SH-SY5Y (cell line): Measurements from ENCODE around the gene HIRA.

Source experiments
- GATA2 ChIP-seq: IDR thresholded peaks from 2 replicates; pipeline ENCODE4 v1.6.1; 2011; ENCODE audit warnings: mild to moderate bottlenecking, low read depth, low read length
- GATA3 ChIP-seq: IDR thresholded peaks from 2 replicates; pipeline ENCODE4 v1.6.1; 2011; ENCODE audit warnings: low read depth, mild to moderate bottlenecking, low read length, moderate library complexity

Gene HIRA

DNA sequence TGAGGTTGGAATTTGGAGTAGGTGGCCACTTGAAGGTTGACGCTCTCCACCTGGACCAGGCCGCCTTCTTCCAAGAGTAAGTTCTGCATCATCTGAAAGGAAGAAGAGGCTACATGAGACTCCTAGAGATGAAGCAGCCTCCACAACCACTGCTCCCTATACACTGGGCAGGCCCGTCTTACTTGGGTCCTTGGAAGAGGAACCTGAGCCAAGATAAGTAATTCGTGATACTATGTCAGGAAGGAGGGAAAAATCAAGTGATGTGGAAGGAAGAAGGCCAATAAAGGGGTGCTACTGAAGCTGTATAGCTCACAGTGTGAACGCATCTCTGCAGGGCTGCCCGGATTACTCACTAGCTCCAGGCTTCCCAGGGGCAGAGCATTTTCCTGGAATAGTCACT, 36.4 kb upstream of the HIRA start:
- TF ChIP-seq GATA2, result no peak
- TF ChIP-seq GATA3, result no peak

DNA sequence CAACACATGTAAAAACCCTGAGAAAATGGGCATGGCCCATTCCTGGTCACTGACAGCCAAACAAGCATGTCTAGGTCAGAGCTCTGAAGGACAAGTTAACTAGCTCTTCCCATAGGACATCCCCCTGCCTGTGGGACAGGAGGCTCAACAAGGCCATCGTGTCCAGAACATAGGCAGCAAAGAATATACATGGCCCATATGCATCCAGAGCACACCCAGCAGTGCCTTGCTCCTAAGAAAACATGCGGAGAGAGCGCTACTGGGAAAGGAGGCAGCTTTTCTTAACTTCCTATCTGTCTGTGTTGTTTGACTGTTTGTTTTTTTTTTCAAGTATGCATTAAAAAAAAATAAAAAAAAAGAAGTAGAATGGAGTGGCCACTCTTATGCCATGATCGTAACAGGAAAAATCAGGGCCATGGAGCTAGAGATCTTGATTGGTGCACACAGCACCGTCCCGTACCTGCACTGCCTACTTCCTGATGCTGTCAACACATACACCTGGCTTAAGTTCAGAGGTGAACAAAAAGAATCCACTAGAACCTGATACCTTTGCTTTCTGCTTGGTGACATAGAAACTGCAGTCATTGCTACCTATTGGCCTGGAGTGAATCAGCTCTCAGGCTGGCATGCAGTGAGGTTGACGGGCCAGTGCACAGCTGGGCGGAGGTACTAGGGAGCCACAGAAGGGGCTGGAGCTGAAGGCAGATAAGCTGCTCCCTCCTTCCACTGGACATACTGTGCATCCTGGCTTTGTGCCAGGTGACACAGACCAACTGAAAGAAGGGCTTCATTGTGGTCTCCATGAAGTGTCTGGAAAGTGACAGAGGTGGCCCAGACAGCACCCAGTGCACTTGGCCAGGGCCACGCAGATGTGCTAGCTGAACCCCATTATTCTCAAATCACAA, 35.6 kb upstream of the HIRA start:
- TF ChIP-seq GATA3 (no peak), GATA2 (no peak)

DNA sequence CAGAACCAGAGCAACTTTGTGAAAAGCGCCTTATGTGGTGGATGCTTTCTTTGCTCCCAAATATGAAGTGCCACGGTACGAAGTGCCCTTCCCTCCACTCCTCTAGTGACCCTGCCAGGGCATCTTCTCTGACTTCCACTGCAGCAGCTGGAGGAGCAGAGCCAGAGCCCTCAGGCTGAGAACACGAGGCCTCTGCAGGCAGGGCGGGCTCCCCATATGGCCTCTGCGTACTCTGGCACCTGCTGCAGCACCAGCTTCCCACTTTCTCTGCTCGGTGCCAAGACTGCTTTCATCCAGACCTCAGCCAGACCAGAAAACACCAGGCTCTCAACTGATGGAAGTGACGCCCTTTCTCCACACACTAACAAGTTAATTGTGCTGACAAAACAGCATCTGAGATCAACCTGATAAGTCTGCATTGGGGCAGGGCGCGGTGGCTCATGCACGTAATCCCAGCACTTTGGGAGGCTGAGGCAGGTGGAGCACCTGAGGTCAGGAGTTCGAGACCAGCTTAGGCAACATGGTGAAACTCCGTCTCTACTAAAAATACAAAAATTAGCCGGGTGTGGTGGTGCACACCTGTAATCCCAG, 34.7 kb upstream of the HIRA start:
- TF ChIP-seq GATA3 (no peak), GATA2 (no peak)

DNA sequence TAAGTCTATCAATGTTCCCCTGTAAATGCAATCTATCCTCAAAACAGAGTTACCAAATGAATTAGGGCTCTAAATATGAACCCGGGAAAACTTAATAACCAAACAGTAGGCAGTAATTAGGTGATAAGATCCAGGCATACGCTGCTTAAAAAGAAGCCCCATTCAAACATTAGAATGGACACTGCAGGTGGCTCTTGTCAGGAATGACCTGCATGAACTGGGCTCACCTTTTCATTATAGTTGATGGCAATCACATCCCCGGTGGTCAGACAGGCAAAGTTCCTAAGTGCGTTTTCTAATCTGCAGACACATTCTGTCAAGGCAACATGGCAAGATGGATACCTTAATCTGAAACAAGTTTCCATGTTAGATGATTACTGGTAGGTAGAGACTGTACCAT, 33.4 kb upstream of the HIRA start:
- TF ChIP-seq GATA2, result no peak

DNA sequence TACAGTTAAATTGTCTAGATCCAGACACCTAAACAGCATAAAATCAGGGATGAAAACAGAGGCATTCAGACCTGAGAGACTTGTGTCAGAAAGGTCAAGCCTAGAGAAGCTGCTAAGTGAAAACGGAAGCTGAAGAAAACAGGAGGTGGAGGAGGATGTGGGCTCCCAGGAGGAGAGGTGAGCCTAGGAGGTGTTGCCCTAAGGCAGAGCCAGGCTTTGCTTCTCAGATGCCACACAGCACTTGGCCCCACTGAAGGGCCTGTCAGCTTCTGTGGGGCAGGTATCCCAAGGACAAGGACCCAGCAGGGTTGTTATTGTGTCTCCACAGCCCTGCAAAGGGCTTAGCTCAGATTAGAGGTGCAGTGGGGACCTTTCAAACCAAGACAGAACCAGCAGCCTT, 33.0 kb upstream of the HIRA start:
- TF ChIP-seq GATA3, result no peak
- no peak for TF ChIP-seq GATA2

DNA sequence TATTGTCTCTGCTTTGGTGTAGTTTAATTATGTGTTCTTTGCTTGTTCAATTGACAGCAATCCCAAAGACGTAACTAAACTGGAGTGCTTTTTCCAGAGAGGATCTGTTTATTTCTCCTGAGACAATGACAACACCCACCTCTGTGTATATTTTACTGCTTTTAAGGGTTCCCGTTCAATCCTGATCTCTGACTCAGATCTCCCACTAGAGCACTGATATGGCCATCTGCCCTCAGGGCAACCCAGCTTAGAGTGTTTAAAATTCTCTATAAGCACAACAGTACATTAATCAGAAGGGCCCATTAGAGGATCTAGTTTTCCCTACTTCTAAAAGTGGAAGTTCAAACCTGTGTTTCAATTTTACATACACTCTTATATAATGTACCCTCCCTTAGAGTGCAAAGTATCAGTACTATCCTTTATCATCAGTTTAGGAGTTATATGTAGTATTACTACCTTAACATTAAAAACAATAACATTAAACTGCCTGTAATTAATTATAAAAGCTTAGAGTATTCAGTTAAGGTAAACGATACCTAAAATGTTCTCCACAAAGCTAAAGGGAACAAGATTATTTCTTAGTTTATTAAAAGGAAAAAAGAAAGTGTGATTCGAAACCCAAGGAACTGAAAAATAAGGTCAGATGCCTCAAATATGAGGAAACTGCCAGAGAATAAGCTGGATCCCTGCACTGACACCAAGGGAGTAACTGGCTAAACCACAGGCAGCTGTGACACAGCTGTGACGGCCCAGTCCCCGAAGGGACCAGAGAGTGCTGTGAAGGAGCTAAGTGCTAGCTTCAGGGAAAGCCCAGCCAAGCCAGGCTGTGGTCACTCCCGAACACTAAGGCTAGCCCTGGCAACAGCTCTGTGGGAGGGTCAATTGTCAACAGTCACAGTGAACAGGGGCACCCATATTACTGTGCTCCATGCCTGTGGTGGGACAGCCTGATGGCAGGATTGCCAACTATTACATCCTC, 32.2 kb upstream of the HIRA start:
- TF ChIP-seq GATA2 (no peak), GATA3 (no peak)

DNA sequence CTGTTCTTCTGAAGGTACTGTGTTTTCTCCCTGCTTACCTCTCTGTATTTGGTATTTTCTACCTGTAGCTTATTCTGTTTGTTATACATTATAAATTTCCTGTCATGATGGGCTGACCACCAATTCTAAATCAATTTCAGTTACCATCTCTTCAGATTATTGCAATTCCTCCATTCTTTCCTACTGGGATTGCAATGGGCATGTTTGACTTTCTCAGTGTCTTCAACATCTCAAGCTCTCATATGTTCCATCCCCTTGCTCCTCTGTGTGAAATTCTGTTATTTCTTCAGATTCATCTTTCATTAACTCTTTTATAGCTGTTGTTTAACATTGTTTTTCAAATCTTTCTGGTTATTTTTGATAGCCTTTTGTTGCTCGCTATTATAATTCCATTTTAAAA, 31.5 kb upstream of the HIRA start:
- TF ChIP-seq GATA3 (no peak), GATA2 (no peak)

DNA sequence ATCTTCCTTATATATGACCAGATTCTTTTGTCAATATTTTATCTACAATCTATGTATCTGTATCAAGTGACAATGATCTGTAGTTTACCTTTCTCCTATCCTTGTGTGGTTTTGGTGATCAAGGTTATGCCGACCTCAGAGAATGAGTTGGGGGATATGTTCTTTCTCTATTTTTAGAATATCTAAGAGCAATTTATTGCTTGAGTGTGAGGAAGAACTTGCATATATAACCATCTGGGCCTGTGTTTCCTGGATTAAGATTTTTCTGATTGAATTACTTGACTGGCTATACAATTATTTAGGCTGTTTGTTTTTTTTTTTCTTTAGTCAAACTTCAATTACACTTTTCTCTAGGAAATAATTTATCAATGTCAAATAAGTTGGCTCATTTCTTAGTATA, 30.0 kb upstream of the HIRA start:
- TF ChIP-seq GATA2 (no peak), GATA3 (no peak)

DNA sequence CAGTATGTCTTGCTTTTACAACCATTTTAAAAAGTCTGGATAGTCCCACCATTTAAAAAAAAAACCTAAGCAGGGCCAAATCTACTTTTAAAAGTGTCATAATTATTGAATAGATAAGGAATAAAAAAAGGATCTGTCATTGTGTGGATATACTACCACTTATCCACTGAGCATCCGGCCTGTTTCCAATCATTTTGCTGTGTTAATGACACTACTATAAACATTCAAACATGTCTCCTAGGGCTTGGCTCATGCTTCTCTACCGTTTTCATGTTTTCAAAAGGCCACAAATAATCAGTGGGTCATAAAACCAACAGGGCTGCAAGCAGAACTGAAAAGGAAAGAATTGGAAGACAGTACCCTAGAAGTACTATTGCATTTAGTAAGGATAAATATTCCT, 28.5 kb upstream of the HIRA start:
- TF ChIP-seq GATA3, result no peak
- TF ChIP-seq GATA2, result no peak

DNA sequence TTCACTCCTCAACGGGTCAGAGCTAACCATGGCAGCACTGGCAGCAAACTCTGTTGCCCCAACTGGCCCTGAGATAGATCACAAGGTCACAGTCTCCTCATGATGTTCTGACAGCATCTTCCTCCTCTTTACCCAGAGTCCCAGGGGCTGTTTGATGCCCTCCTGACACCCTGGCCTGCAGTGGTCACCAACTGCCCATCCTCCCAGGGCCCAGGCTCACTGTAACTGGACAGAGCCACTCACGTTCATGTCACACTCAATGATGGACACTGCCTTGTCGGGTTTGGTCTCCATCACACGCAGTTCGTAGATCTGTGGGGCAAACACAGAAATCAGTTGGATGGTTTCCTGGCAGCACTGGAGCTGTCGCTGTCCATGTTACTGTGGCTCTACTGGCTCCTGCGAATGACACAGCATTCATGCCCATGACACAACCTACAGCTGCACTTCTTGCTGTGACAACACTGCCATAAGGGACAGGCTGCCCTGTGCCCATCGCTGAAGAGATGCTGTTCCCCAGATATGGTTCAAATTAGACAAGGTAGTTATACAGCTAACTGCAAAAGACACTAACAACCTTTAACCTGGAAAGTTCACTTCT, 26.4 kb upstream of the HIRA start:
- TF ChIP-seq GATA3 (no peak), GATA2 (no peak)

DNA sequence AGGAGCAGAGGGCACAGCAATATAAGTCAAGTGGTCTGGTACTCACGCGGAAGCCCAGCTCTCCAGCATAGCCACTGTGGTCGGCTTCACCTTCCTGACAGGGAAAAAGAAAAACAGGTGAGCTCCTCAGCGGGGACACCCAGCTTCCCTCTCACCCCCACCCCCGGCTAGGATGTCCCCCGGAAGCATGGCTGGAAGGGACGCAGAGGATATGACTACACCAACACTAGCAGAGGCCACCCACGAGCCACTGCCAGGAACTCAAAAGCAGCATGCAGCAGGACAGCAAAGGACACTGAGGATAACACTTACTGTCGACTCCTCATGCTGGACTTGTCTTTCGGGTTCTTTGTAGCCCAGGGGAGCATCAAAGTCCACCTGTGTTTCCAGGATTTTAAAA, 25.0 kb upstream of the HIRA start:
- TF ChIP-seq GATA2 (no peak), GATA3 (no peak)

DNA sequence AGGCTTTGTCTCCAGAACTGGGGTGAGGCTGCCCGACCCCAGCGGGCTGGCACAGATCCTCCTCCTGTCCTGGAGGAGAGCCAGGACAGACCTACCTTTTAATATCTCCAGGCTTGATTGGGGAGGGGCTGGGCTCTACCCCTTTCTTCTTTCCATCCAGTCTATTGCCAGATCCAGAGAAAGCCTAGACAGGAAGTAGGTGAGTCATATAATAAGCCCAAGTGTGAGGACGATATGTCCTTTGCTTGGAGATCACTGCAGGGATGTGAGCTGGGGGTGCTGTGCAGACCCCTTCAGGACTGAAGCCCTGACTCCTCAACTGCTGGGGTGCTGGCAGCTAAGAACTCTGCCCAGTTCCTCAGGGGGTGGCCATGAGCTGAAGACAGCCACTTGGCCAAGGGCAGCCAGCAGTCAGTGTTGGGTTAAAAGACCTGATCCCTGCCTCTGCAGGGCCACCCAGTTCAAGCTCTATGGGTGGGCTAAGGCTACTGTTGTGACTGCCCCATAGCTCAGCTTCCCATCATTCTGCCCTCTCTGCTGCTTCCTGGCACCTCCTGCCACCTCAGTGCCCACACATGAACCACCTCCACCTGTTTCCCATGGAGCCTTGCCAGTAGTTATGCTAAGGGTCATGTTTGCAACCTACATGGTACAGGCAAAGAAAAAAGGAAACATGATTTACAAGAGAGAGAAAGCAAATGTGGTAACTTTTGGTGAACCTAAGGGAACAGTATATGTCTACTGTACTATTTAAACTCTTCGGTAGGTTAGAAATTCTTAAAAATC, 24.2 kb upstream of the HIRA start:
- no peak for TF ChIP-seq GATA2
- TF ChIP-seq GATA3, result no peak

DNA sequence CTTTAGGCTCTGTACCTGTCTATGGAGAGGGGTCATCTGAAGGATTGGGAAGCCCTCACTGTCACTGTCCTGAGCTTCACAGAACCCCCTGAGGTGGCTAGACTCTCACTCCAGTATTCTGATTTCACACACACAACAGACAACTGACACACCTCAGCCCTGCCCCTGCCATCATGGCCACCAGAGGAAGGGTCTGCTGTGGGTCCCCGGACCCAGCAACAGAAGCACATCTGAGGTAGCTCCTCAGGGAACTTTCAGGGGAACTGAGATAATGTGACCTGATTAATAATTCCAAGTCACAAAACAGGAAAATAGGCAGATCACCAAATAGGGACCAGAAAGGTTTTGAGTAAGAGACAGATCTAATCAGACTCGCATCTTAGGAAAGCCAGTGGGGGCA, 23.5 kb upstream of the HIRA start:
- no peak for TF ChIP-seq GATA3
- no peak for TF ChIP-seq GATA2

DNA sequence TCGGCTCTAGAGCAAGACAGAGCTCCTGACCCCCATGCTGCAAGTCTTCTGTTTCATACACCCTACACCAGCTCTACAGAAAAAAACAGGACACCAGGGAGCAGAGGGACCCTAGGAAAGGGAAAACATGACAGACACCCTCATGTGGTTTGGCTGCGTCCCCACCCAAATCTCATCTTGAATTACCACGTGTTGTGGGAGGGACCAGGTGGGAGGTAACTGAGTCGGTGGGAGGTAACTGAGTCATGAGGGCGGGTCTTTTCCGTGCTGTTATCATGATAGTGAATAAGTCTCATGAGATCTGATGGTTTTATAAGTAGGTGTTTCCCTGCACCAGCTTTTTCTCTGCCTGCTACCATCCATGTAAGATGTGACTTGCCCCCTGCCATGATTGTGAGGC, 22.6 kb upstream of the HIRA start:
- TF ChIP-seq GATA2, result no peak
- TF ChIP-seq GATA3, result no peak

DNA sequence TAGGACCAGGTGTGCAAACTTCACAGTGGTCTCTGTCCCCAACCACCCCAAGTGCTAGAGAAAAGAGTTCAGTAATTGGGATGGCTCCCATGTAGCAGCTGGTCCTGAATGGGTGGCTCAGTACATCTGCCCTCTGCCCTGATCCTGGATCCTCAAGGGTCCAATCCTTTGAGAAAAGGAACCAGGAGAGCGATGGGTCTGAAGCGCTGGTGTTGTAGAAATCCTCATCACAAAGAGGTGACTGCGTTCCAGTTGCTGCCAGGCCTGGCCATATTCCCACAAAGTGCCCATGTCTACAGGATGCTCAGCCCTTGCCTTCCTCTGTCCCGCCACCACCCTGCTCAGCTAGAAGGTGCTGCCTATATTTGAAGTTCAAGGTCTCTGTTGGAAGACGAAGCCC, 22.2 kb upstream of the HIRA start:
- no peak for TF ChIP-seq GATA2
- TF ChIP-seq GATA3, result no peak
